ENCODE measurements around the gene LAMC2. TPM values are rescaled to one million over a fixed set of nuclear protein-coding genes. Genes with fewer than 3 reads are reported as not detected.

Gene LAMC2
- total and polyA plus RNA-seq, 10 of the 15 experiments (the other 5 are each of a cell fraction or from before 2014, with no cell fraction given) = 0.27 to 1.5 (median 0.92) TPM

DNA sequence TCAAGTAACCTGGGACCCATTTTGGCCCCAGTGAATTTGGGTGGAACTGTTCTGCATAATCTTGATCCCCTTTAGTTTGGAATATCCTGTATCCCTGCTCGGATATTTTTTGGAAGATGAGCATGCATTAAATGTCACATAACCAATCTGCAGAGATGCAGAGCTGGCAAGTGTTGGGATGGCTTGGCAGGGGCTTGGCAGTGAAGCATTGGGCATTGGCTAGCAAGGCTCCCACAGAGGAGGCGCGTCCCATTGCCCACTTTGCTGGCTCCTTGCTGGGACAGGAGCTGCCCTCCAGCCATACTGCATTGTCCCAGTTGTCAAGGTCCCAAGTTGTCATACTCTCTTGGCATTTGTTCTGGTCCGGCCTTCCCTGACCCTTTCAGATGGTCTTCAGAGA, 29.9 kb downstream of the LAMC2 start:
- ChIA-PET POLR2A (no interaction called here), CTCF (interaction anchor here (1.1 kb wide), 1 partner anchor 143 kb away, joined by 3 read pairs; no protein-coding TSS in a partner anchor), RAD21 (ENCODE audit: unreplicated experiment) (interaction anchor here (1.0 kb wide), 1 partner anchor 253 kb away, joined by 5 read pairs; no protein-coding TSS in a partner anchor), SMC1A (ENCODE audit: uncharacterized antibody, unreplicated experiment) (interaction anchor here (1.5 kb wide), 1 partner anchor 11 kb away, joined by 4 read pairs; no protein-coding TSS in a partner anchor)
- no peak for ATAC-seq
- no TSS peak for BruUV-seq (replicated peaks)
- Histone ChIP-seq H3K4me1 (ENCODE audit: control insufficient read depth, insufficient read depth, low read length) (peaks cover 3% of the 10 kb centered on the region; the same call in 1 of the 2 replicates), H3K36me3 (ENCODE audit: control insufficient read depth in 2 of 2, insufficient read depth in 2 of 2, low read length in 1 of 2) (no peaks in the 10 kb centered on the region), H3K9ac (ENCODE audit: control insufficient read depth, insufficient read depth, low read length) (no peak overlapping the region), H2AFZ (ENCODE audit: control insufficient read depth, low read depth, low read length) (no peak overlapping the region), H3K9me3 (replicated peaks; ENCODE audit: control insufficient read depth, insufficient read depth, low read length) (no peaks in the 10 kb centered on the region), H3K27ac (ENCODE audit: control insufficient read depth, insufficient read depth) (no peak overlapping the region), H3K79me2 (ENCODE audit: control insufficient read depth, insufficient read depth, low read length) (no peaks in the 10 kb centered on the region), H3K27me3 (replicated peaks in 1 of 2; ENCODE audit: control insufficient read depth in 2 of 2, insufficient read depth in 2 of 2, low read length in 1 of 2) (no peaks in the 10 kb centered on the region; a peak in 1 of 4 replicates), H4K20me1 (ENCODE audit: control insufficient read depth, insufficient read depth) (no peaks in the 10 kb centered on the region), H3K4me3 (no peak overlapping the region), H3K4me2 (ENCODE audit: control insufficient read depth, insufficient read depth) (no peak overlapping the region)
- intact Hi-C loops (cut with micrococcal nuclease; ENCODE audit: unreplicated experiment) = loop anchor here (10.0 kb wide), 1 partner anchor 59 kb away; no protein-coding TSS in a partner anchor
- TF ChIP-seq BCL11A (IDR thresholded peaks at IDR 0.05; ENCODE audit: low read depth, low read length) (no peak), POLR2AphosphoS2 (IDR thresholded peaks at IDR 0.05; ENCODE audit: low read depth, low read length) (no peak), ZNF24 (IDR thresholded peaks at IDR 0.05) (no peak), SMARCA5 (IDR thresholded peaks at IDR 0.05) (no peak), WRNIP1 (IDR thresholded peaks at IDR 0.05; ENCODE audit: borderline replicate concordance, low read depth, low read length) (no peak), MYB (IDR thresholded peaks at IDR 0.05; ENCODE audit: borderline replicate concordance, low read depth, low read length) (no peak)
- TF ChIP-seq, protein P1, sequence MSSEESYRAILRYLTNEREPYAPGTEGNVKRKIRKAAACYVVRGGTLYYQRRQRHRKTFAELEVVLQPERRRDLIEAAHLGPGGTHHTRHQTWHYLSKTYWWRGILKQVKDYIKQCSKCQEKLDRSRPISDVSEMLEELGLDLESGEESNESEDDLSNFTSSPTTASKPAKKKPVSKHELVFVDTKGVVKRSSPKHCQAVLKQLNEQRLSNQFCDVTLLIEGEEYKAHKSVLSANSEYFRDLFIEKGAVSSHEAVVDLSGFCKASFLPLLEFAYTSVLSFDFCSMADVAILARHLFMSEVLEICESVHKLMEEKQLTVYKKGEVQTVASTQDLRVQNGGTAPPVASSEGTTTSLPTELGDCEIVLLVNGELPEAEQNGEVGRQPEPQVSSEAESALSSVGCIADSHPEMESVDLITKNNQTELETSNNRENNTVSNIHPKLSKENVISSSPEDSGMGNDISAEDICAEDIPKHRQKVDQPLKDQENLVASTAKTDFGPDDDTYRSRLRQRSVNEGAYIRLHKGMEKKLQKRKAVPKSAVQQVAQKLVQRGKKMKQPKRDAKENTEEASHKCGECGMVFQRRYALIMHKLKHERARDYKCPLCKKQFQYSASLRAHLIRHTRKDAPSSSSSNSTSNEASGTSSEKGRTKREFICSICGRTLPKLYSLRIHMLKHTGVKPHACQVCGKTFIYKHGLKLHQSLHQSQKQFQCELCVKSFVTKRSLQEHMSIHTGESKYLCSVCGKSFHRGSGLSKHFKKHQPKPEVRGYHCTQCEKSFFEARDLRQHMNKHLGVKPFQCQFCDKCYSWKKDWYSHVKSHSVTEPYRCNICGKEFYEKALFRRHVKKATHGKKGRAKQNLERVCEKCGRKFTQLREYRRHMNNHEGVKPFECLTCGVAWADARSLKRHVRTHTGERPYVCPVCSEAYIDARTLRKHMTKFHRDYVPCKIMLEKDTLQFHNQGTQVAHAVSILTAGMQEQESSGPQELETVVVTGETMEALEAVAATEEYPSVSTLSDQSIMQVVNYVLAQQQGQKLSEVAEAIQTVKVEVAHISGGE (CRISPR knock-in tag; IDR thresholded peaks at IDR 0.05) = no peak
- in situ Hi-C loops (cut with MboI) = no loop called here
- DNase-seq (ENCODE audit: low read depth, low spot score) = no peak
- WGBS (ENCODE audit: insufficient coverage, insufficient replicate concordance, low lambda C conversion rate, missing lambda C conversion rate) = 15% methylated on average over 4 of the region's 4 CpGs
- FAIRE-seq = no peak
